ENCODE data around the gene ERGIC2.

GRCh38 chr12:29333178-29333577, 47.8 kb downstream of the ERGIC2 start:
- no peak for TF ChIP-seq CTCF (IDR thresholded peaks at IDR 0.05)
- no peak for TF ChIP-seq POLR2A (IDR thresholded peaks at IDR 0.05)

All from uterus (tissue), 2 donors.